Measurements from ENCODE around the gene ARHGAP6. TPM values are rescaled to one million over a fixed set of nuclear protein-coding genes. Genes with fewer than 3 reads are reported as not detected.

Gene ARHGAP6
- total and polyA plus RNA-seq, 3 donors from 2014 or later: 4.8 to 11.8 (median 5.7) TPM

DNA sequence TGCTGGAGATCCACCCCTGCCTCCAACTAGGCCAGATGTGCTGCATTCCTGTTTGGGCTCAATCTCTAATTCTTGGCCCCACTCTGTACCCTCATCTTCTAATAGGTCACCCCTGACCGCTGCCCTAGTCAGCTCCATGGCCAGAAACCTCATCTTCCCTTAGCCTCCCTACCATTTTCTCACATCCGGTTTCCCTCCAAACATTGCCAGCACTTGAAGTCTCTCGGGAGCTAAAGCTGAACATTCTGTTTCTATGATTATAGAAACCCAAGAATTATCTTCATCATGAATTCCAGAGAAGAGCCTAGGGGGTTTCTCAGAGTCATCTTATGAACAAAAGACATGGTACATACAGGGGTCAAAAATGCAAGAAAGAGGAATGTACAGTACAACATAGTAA, 192.8 kb downstream of the ARHGAP6 start:
- intact Hi-C loops (cut with DNase I; ENCODE audit: low total_unique reads): no loop called here
- no peak for TF ChIP-seq POLR2A (IDR thresholded peaks at IDR 0.05)
- TF ChIP-seq, protein P1, sequence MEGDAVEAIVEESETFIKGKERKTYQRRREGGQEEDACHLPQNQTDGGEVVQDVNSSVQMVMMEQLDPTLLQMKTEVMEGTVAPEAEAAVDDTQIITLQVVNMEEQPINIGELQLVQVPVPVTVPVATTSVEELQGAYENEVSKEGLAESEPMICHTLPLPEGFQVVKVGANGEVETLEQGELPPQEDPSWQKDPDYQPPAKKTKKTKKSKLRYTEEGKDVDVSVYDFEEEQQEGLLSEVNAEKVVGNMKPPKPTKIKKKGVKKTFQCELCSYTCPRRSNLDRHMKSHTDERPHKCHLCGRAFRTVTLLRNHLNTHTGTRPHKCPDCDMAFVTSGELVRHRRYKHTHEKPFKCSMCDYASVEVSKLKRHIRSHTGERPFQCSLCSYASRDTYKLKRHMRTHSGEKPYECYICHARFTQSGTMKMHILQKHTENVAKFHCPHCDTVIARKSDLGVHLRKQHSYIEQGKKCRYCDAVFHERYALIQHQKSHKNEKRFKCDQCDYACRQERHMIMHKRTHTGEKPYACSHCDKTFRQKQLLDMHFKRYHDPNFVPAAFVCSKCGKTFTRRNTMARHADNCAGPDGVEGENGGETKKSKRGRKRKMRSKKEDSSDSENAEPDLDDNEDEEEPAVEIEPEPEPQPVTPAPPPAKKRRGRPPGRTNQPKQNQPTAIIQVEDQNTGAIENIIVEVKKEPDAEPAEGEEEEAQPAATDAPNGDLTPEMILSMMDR (IDR thresholded peaks at IDR 0.05): no peak
- Histone ChIP-seq H3K36me3 (ENCODE audit: low read depth, missing control alignments) (no peaks in the 10 kb centered on the region), H3K27me3 (no peaks in the 10 kb centered on the region), H3K9me3 (no peaks in the 10 kb centered on the region), H3K4me3 (no peak overlapping the region), H3K27ac (no peak overlapping the region), H3K4me1 (no peaks in the 10 kb centered on the region)
- WGBS, 2 donors: 61 to 72% methylated on average over 3 of the region's 3 CpGs
- DNase-seq: no peak

DNA sequence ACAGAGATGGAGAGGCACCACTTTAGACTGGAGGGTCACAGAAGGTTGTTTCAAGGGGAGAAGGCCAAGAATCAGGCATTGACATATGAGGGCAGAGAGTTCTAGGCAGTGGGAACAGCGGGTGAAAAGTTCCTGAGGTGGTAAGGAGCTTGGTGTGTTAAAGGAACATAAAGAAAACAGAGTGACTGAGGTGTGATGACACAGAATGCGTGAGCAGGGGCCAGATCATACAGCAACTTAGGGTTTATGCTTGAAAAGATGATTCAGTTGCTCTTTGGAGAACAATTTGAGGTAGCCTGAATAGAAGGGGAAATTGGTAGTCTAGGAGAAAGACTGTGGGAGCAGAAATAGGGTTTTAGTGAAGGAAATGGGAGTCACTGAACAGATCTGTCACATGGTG, 193.3 kb downstream of the ARHGAP6 start:
- TF ChIP-seq, protein P1 (IDR thresholded peaks at IDR 0.05): no peak
- TF ChIP-seq POLR2A (IDR thresholded peaks at IDR 0.05): no peak
- H3K27ac ChIP-seq: no peak overlapping the region
- no peaks in the 10 kb centered on the region for H3K36me3 ChIP-seq (ENCODE audit: low read depth, missing control alignments)
- no peak overlapping the region for H3K4me3 ChIP-seq
- 100% methylated on average over 2 of the region's 2 CpGs for WGBS, 2 donors
- H3K9me3 ChIP-seq: no peaks in the 10 kb centered on the region
- no peak for DNase-seq
- no peaks in the 10 kb centered on the region for H3K27me3 ChIP-seq
- intact Hi-C loops (cut with DNase I; ENCODE audit: low total_unique reads): no loop called here
- no peaks in the 10 kb centered on the region for H3K4me1 ChIP-seq

DNA sequence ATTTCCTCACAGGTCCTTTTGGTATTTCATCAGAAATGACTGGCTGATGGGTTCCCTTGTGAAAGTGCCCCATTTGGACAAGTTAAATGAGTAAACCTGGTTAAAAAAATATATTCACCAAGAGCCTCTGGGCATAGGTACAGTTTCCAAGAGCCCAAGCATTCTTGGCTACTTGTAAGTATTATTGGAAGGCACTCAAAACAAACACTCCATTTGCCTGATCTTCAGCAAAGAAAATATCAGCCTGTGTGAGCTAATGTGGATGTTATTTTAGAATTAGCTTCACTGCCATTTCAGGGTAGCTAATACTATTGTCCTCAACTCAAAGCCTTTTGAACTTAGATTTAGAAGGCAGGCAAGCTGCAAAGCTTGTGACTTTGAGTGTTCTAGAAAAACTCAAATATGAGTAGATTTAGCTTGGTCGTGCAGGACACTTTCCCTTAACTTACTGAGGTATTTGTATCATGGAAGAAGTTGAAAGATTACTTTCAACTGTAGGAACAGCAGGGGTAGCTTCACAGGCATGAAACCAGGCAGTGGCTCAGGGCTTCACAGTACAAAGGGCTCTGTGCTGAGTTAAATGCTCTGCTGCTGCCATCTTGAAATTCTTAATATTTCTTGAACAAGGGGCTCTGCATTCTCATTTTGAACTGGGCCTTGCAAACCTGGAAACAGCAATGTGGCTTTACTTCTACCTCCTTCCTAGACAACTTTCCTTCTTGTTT, 195.3 kb downstream of the ARHGAP6 start:
- TF ChIP-seq, protein P1 (IDR thresholded peaks at IDR 0.05): no peak
- no peak for TF ChIP-seq POLR2A (IDR thresholded peaks at IDR 0.05)
- 39 to 60% methylated on average over 1 of the region's 1 CpG for WGBS, 2 donors
- Histone ChIP-seq H3K27me3 (no peaks in the 10 kb centered on the region), H3K27ac (no peak overlapping the region), H3K36me3 (ENCODE audit: low read depth, missing control alignments) (no peaks in the 10 kb centered on the region), H3K9me3 (no peaks in the 10 kb centered on the region), H3K4me3 (no peak overlapping the region), H3K4me1 (no peaks in the 10 kb centered on the region)
- intact Hi-C loops (cut with DNase I; ENCODE audit: low total_unique reads): no loop called here
- DNase-seq: no peak

DNA sequence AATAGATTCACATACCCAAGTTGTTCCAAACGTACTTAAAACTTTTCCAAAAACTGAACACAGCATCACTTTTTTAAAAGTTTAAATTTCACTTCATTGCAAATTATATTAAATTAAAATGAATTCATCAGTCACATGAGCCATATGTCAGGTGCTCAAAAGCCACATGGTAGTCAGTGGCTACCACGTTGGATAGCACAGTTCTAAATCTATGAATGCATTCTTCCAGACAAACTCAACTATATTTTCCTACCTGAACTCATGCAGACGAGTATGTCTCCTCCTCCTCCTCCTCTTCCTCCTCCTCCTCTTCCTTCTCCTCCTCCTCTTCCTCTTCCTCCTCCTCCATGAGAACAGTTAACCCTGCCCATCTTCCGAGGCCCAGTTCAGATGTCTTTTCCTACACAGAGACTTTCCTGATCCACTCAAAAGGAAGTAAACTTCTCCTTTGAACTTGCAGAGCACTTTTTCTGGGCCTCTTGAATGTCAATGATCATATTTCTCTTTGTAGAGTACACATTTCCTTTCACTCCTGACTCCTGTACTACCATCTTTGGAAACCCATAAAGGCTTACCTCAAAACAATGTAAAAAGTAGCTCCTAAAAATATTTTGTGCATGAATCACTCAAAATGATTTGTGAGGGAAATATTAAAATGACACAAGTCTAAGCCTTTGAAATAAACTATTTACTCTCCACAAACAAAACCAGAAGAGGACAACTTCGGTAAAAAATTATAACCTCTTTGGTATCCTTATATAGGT, 199.9 kb downstream of the ARHGAP6 start:
- 80 to 88% methylated on average over 4 to 5 of the region's 5 CpGs for WGBS, 2 donors
- TF ChIP-seq, protein P1 (IDR thresholded peaks at IDR 0.05): no peak
- TF ChIP-seq POLR2A (IDR thresholded peaks at IDR 0.05): no peak

More for the DNA sequence above, 199.9 kb downstream of the ARHGAP6 start:
- H3K27ac ChIP-seq: no peak overlapping the region
- no peaks in the 10 kb centered on the region for H3K4me1 ChIP-seq
- no peaks in the 10 kb centered on the region for H3K9me3 ChIP-seq
- no peak overlapping the region for H3K4me3 ChIP-seq
- H3K36me3 ChIP-seq (ENCODE audit: low read depth, missing control alignments): no peaks in the 10 kb centered on the region
- DNase-seq: no peak
- intact Hi-C loops (cut with DNase I; ENCODE audit: low total_unique reads): no loop called here
- no peaks in the 10 kb centered on the region for H3K27me3 ChIP-seq
